Posterior vena cava (tissue), 2 donors: ENCODE measurements around the gene COL9A3. TPM values are rescaled to one million over a fixed set of nuclear protein-coding genes. Genes with fewer than 3 reads are reported as not detected.

Experiments
- DNase-seq: peaks from one replicate; pipeline ENCODE4 v3.0.0-alpha.2; 2020; ENCODE audit warnings: low spot score
- intact Hi-C, 2 donors: fragments of 100-400 bp; cut with DNase I; formaldehyde crosslinking; loops; one replicate each; pipeline versions ENCODE4 v1.14.1 to v1.14.2; 2022 to 2023
- total RNA-seq, 2 donors: library from RNA; stranded (reverse); fragmentation: NEBNext Ultra II Directional; extraction: Animal tissue kit (Norgen Biotek cat#: 25700); gene quantifications; one replicate each; pipeline ENCODE4 v1.2.1, GENCODE V29; 2021
- donor health status: DM: yes; HTN: yes; CAD: no.
- donor health status: DM: yes; HTN: yes; CAD: no.

Gene COL9A3
- total RNA-seq, 2 donors from 2014 or later = 1.0 to 1.9 TPM

DNA sequence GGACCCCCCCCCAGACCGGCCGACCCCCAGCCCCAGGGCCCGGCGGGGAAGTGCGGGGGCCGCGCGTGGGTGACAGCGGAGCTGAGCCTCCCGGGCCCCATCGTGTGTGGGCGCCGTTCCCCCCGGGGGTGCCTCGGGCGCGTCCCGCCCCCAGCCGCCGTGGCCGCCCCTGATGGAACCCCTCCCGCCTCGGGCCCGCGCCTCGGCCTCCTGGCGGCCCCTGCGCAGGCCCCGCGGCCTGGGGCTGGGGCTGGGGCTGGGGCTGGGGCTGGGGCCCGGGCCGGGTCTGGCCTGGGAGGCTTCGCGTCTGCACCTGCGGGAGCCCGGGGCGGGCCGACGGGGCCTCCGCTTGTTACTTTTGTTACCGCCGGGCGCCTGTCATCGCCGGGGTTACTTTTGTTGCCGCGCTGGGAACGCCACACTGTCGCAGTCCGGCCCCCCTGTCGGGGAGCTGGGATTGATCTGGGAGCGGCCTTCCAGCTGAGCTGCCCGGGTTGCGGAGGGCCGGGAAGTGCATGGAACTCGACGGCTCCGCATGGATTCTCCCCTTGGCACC is 11.6 kb upstream of the COL9A3 start:
- no peak for DNase-seq
- intact Hi-C loops = loop anchor here in 1 of 2 donors (5.0 kb wide), 1 partner anchor 138 kb away; no protein-coding TSS in a partner anchor

DNA sequence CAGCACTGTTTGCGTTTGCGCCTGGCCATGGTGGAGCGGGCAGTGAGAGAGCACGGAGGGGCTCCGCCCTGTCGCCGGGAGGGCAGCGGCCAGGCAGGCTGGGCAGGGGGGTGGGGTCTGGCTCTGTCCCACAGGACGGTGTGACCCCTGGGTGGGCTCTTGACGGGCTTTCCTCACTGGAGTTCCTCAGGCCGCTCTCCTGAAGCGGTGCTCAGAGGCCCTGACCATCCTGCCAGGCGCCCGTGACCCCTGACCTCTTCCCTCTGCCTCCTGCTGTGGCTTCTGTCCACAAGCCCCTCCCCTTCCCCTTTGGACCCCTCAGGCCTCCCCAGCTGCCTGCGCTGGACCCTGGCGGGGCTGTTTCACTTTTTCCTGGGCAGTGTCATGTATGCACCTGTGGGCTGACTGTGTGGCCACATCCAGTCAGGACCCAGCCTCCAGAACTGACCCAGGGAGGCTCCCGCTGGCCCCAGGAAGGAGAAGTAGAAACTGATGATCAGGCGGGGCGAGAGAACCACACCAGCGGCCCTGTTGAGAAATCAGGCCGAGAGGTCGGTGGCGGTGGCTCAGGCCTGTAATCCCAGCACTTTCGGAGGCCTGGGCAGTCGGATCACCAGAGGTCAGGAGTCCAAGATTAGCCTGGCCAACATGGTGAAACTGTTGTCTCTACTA is 11.0 kb upstream of the COL9A3 start:
- intact Hi-C loops = loop anchor here in 1 of 2 donors (5.0 kb wide), 1 partner anchor 139 kb away; no protein-coding TSS in a partner anchor
- DNase-seq = peak; percentile 90

DNA sequence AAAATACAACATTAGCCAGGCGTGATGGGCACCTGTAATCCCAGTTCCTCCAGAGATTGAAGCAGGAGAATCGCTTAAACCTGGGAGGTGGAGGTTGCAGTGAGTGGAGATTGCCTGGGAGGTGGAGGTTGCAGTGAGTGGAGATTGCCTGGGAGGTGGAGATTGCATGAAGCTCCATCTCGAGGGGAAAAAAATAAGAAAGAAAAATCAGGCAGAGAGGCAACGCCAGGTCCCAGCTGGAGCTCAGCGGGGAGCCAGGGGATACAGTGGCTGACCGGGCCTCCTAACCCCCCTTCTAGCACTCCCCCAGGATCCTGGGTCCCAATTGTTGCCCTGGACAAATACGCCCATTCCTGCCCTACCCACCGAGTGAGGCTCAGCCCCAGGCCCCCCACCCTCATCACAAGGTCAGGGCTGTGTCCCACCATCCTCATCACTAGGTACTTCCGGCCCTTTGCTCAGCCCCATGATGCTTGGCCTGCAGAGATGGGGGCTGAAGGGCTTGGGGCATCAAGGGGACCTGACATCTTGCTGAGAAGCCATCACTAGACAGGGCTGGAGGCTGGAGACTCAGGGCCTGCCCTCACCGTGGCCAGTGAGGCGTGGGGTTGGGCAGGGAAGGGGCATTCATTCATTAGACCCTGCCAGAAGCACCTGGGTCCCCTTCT is 10.3 kb upstream of the COL9A3 start:
- intact Hi-C loops = loop anchor here in 1 of 2 donors (5.0 kb wide), 1 partner anchor 139 kb away; no protein-coding TSS in a partner anchor
- no peak for DNase-seq

DNA sequence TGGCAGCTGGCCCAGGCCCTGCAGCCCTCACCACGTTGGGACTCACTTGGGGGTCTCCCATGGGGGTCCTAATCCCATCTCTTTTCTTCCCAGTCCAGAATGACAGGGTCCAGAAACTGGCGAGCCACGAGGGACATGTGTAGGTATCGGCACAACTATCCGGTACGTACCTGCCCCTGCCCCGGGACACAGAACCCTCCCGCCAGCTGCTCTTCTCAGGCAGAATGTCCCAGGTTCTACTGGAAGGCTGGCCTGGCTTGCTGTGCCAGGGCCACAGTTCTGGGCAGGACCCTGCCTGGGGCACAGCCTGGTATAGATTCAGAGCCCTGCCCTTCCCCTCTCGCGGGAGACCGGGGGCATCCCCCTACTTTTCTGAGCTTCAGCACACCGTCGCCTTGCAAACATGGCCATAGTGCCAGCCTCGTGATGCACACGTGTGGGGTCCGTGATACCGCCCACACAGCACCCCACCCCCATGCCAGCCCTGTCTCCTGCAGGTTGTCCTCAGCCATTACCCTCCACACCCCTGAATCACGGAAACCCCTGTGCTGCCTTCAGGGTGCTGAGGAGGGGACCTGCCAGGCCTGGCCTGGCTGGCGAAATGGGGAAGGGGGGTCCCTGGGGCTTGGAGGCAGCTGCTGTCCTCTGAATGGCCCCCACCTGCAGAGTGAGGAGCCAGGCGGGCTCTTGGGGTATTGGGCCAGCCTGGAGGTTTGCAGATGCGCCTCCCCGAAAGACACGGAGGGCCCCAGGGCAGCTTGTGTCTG is 9.2 kb upstream of the COL9A3 start:
- intact Hi-C loops = loop anchor here in 1 of 2 donors (5.0 kb wide), 1 partner anchor 140 kb away; no protein-coding TSS in a partner anchor
- DNase-seq = no peak

DNA sequence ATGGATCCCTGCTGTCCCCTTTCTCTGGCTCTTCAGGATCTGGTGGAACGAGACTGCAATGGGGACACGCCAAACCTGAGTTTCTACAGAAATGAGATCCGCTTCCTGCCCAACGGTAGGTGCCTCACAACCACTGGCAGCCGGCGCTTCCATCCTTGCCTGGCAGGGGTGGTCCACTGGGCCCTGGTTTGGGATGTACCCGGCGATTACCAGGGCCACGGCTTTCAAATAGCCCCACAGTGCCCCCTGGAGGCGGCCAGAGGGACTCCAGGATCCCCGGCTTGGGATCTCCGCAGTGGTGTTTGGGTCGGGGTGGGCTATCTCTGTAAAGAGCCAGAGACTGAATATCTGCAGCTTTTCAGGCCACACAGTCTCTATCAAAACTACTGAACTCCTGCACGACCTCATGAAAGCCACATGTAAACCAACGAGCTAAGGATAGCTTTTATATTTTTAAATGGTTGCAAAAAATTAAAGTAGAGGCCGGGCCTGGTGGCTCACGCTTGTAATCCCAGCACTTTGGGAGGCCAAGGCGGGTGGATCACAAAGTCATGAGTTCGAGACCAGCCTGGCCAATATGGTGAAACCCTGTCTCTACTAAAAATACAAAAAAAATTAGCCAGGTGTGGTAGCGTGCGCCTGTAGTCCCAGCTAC is 8.5 kb upstream of the COL9A3 start:
- intact Hi-C loops = loop anchor here in 1 of 2 donors (5.0 kb wide), 1 partner anchor 141 kb away; no protein-coding TSS in a partner anchor
- DNase-seq = peak; percentile 92

DNA sequence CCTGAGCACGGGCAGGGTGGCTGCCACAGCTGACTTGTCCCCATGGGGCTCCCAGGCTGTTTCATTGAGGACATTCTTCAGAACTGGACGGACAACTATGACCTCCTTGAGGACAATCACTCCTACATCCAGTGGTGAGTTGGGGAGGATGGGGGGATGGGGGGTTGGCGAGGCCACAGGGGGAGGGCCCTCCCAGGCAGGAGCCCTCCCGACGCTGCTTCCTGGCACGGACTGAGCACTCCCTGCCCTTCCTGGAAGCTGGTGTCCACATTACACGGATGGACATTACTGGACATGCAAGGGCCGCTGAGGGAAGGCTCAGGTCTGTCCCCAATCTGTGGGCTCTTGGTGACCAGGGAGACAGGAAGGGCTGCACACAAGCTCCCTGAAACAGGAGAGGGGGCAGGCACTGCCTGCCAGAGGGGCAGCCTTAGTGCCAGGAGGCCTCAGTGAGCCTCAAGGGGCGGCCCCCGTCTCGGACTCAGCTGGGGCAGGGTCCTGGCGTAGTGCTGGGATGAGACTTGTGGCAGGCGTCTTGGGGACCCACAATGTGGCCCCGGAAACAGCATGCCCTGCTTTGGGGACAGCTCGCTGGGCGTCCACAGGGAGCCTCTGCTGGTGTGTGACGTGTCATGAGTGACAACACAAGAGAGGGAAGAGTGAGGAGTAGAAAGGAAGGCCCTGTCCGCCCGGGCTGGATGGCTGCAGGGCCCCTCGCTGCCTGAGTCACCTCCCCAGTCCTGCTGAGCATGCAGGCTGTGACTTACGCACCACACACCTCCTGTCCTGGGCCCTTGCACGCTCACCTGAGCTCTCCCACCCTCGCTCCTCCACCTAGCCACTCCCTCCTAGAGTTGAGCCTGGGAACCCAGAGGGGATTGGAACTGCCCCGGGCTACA is 7.1 kb upstream of the COL9A3 start:
- intact Hi-C loops = loop anchor here (5.0 to 10.0 kb wide), 2 partner anchors 142 to 145 kb away; no protein-coding TSS in a partner anchor
- no peak for DNase-seq

DNA sequence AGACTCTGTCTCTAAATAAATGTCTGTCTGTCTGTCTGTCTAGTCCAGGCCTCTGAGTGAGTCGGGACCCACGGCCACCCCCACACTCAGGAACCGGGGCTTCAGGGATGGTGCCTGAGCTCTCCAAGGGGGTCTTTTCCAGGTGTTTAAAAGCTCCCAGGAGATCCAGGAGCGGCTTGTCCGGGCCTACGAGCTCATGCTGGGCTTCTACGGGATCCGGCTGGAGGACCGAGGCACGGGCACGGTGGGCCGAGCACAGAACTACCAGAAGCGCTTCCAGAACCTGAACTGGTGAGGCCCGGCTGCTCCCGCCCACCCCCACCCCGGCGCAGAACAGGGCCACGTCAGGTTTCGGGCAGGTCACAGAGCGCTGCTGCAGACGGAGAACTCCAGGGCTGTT is 5.5 kb upstream of the COL9A3 start:
- intact Hi-C loops = loop anchor here in 1 of 2 donors (10.0 kb wide), 1 partner anchor 147 kb away; no protein-coding TSS in a partner anchor
- DNase-seq = no peak

DNA sequence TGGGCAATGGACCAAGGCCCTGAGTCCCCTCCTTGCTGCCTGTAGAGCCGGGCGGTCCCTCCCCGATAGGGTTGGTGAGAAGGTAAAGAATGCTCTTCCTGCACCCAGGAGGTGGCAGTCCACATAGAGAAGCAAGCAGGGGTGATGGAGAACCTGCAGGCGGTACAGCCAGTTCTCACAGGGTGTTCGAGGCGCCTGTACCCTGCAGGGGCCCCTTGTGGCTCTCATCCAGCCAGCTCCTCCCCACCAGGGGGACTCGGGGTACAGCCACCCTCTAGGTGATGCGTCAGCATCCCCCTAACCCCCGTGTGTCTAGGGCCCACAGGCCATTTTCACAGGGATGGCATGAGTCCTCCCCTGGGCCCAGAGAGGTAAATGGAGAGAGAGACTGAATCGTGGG is 5.1 kb upstream of the COL9A3 start:
- DNase-seq = no peak
- intact Hi-C loops = loop anchor here in 1 of 2 donors (10.0 kb wide), 1 partner anchor 147 kb away; no protein-coding TSS in a partner anchor

DNA sequence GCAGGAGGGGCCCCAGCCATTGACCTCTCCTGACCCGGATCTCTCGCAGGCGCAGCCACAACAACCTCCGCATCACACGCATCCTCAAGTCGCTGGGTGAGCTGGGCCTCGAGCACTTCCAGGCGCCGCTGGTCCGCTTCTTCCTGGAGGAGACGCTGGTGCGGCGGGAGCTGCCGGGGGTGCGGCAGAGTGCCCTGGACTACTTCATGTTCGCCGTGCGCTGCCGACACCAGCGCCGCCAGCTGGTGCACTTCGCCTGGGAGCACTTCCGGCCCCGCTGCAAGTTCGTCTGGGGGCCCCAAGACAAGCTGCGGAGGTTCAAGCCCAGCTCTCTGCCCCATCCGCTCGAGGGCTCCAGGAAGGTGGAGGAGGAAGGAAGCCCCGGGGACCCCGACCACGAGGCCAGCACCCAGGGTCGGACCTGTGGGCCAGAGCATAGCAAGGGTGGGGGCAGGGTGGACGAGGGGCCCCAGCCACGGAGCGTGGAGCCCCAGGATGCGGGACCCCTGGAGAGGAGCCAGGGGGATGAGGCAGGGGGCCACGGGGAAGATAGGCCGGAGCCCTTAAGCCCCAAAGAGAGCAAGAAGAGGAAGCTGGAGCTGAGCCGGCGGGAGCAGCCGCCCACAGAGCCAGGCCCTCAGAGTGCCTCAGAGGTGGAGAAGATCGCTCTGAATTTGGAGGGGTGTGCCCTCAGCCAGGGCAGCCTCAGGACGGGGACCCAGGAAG is 4.5 kb upstream of the COL9A3 start:
- intact Hi-C loops = loop anchor here in 1 of 2 donors (10.0 kb wide), 1 partner anchor 148 kb away; no protein-coding TSS in a partner anchor
- DNase-seq = no peak

DNA sequence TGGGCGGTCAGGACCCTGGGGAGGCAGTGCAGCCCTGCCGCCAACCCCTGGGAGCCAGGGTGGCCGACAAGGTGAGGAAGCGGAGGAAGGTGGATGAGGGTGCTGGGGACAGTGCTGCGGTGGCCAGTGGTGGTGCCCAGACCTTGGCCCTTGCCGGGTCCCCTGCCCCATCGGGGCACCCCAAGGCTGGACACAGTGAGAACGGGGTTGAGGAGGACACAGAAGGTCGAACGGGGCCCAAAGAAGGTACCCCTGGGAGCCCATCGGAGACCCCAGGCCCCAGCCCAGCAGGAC is 4.0 kb upstream of the COL9A3 start:
- DNase-seq = no peak
- intact Hi-C loops = loop anchor here in 1 of 2 donors (10.0 kb wide), 1 partner anchor 148 kb away; no protein-coding TSS in a partner anchor

DNA sequence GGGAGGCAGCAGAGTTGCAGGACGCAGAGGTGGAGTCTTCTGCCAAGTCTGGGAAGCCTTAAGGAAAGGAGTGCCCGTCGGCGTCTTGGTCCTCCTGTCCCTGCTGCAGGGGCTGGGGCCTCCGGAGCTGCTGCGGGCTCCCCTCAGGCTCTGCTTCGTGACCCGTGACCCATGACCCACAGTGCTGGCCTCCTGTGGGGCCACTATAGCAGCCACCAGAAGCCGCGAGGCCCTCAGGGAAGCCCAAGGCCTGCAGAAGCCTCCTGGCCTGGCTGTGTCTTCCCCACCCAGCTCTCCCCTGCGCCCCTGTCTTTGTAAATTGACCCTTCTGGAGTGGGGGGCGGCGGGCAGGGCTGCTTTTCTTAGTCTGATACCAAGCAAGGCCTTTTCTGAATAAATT is 3.3 kb upstream of the COL9A3 start:
- no peak for DNase-seq
- intact Hi-C loops = loop anchor here in 1 of 2 donors (10.0 kb wide), 1 partner anchor 149 kb away; no protein-coding TSS in a partner anchor

DNA sequence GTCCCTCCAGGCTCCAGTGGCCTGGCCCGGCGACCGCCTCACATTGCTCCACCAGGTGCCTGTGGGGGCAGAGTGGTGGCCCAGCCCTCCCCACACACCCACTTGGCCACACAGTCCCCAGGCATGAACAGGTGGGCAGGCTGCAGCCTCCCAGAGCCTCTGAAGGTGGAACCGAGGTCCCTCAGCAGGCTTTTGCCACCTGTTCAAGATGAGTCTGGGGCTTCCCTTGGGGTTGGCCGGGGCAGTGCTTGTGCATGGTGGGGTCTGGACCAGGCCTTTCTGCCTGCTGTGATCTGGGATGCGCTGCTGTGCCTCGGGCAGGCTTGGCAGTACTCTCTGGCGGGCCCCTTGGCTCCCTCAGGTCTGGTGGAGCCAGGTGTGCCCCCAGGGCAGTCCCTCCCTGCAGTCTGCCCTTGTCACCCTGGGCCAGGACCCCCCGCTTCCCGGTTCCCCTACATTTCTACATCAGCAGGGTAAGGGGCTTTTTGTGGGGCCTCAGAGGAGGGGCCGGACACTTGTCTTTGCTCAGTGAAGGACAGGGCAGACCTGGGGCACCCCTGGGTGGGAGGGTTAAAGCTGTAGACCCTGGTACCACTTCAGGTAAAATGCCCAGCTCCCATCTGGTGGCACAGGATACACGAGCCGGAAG is 2.7 kb upstream of the COL9A3 start:
- intact Hi-C loops = loop anchor here in 1 of 2 donors (10.0 kb wide), 1 partner anchor 149 kb away; no protein-coding TSS in a partner anchor
- DNase-seq = no peak

DNA sequence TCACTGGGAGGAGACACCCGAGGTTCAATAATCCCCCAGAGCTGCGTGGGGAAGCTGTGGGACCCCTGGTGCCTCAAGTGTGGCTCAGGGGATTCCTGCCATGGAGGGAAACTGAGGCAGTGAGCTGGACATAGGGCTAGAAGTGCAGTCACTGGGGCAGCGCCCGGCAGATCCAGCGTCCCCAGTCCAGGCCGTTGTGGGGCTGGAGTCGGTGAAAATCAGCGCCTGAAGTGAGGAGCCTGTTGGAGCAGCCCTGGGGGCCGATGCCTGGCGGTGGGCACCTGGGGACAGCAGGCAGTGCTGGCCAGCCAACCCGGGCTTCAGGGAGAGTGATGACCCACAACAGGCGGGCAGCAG is 2.2 kb upstream of the COL9A3 start:
- no peak for DNase-seq
- intact Hi-C loops = loop anchor here in 1 of 2 donors (10.0 kb wide), 1 partner anchor 150 kb away; no protein-coding TSS in a partner anchor

DNA sequence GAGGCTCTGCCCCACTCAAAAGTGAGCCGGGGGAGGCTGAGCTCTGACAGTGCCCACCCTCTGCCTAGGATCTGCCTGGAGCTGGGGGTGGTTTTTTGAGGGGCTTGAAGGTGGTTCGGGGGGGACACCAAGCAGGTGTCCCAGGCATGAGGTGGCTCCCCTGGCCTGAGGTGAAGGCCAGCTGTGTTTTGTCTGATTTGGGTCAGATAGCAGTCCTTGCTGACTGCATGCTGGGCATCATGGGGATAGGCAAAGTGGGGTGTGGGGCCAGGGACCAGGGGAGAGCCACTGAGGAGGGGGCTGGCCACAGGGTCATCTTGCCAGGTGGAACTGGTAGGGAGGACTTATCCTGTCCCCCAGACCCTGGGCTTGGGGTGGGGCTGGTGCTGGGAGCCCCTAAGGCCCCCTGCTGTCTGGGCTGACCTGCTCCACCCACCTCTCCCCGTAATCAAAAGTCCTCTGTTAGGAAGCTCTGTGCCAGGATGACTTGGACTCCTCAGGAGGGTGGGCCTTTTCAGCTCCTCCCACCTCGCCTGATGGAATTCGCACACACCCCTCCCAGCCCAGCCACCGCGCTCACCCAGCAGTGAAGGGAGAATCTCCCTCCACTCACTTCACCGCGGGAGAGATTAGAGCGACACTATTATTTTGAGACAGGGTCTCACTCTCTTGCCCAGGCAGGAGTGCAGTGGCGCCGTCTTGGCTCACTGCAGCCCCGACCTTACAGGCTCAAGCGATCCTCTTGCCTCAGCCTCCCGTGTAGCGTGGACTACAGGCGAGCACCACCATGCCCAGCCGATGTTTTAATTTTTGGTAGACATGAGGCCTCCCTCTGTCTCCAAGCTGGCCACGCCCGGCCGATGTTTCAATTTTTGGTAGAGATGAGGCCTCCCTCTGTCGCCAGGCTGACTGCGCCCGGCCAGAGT is 1.5 kb upstream of the COL9A3 start:
- no peak for DNase-seq
- intact Hi-C loops = loop anchor here in 1 of 2 donors (10.0 kb wide), 1 partner anchor 151 kb away; no protein-coding TSS in a partner anchor
